NCI-H1930 (cell line): ENCODE measurements around the gene LHFPL2.

Experiments
- DNase-seq, 2 experiments: peaks; one replicate each; lab custom pipeline; 2025; lab: John Stamatoyannopoulos, UW

Gene LHFPL2

DNA sequence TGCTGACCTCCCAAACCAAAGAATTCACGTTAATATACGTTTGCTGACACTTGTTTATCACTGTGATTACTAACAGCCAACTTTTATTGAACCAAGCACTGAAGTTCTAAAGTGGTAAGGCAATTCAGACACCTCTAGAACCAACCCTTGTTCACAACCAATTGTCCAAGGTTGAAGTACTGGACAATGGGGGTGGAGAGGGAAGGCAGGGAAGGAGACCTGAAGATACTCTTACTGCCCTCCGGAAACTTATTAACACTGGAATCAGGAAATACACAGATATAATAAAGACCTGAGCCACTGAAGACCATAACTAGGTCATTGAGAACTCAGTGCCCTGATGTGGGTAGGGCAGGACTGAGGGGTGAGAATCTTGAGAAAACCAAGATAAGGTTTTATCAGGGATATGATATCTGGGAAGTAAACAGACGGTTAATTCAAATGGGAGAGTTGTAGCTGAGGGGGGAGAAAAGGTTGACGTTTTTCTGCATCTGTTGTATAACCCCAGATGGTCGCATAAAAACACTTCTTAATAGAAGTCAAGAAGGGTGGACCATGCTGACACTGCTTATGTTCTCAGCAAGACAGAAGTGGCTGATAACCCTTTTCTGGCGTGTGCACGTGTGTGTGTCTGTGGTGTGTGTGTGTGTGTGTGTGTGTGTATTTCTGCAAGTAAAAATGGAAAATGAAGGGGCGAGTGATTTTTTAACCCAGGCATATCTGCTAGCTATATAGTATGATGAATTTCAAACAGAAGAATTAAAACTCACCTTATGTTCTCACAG is 125.9 kb downstream of the LHFPL2 start:
- no peak for DNase-seq

DNA sequence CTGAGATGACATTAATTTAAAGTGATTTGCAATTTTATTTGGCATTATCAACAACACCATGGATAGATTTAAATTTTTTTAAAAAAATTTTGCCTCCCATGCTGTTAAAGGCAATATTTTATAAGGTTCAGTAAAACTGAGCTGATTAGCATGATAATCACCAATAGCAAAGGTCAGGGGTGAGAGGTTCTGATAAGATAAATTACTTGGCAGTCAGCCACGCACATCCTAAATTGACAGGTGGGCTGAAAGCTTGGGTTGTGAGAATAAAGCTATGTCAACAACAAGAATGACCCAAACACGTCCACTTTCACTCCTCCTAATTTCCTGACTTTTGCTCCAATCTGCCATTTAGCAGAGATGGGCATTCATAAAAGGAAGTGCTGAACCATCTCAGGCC is 127.1 kb downstream of the LHFPL2 start:
- no peak for DNase-seq

DNA sequence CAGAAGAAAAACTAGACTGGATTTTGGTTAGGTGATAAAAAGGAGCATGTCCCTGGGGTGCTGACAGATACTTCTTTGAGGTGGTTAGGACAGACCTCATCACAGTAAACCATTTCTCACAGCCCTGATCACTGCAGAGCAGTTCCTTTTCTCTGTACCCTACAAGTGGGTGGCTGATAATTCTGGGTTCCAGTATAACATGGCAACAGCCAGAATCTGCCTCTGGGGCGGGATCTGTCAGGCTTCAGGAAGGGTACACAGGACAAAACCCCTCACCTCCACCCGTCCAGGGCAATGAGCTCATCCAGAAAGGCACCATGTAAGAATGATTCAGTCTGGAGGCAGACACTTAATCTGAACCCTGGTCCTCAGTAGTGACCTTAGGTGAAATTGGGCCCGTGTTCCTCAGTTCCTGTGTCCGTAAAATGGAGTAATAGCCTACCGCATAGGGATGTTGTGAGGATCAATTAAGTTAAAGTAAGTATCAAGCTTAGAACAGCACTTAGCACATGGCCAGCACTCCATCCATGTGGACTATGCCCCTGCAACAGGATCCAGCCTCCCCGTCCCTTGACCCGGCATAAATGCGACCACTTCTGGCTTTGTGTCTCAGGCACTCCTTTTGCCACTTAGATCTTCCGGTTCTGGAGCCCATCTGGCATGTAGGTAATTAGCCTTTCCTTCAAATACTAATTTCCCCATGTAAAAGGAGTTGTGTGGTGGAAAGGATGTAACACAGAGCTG is 129.2 kb downstream of the LHFPL2 start:
- DNase-seq, result no peak

DNA sequence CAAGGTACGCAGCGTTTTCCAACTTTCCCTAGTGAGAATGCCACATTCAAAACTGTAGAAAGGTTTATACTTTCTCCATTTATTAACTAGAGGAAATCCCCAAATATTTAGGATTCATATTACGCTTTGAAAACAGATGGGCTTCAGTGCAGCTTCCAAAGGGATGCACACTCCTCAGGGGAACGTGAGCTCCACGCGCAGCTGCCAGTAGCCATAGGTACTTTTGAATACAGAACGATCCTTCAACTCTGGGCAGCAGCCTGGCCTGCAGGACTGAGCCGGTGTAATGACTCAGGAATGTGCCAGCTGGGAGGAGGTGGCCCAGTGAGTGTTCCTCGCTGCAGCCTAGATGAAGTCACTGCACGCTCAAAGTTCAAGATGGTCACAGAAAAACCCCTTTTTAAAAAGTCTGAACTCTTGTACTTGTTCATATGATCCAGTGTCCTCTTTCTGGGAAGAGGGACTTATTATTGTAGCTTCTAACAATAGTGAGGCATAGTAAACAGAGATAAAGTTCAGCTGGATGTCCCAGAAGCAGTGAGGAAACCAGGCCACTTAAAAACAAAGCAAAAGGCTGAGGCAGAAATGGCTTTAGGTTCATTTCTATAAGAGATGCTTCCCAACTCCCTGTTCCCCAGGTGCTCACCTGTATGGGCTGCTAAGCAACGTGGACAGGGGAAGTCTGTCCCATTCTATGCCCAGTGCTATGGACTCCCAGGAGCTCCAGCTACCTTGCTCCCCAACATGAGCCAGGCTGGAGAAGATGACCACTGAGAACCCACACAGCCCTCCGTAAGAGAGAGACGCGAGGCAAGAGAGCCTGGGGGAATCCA is 130.0 kb downstream of the LHFPL2 start:
- no peak for DNase-seq

DNA sequence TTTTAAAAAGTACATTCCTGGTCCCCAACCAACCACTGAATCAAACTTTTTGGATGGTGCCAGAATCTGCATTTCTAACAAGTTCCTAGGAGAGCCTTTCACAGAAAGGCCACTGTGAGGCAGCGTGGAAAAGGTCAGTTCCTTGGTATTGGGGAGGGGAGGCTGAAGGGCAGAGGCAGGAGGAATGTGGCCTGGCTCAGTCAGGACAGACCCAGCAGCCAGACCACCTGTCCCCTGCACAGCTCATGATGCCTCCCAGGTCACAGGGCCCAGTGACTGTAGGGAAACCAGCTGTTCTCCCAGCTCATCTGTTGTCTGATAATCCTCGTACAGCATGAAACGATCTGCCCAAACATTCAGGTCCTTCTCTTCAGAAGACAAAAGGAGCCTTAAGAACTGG is 132.9 kb downstream of the LHFPL2 start:
- DNase-seq, result no peak

DNA sequence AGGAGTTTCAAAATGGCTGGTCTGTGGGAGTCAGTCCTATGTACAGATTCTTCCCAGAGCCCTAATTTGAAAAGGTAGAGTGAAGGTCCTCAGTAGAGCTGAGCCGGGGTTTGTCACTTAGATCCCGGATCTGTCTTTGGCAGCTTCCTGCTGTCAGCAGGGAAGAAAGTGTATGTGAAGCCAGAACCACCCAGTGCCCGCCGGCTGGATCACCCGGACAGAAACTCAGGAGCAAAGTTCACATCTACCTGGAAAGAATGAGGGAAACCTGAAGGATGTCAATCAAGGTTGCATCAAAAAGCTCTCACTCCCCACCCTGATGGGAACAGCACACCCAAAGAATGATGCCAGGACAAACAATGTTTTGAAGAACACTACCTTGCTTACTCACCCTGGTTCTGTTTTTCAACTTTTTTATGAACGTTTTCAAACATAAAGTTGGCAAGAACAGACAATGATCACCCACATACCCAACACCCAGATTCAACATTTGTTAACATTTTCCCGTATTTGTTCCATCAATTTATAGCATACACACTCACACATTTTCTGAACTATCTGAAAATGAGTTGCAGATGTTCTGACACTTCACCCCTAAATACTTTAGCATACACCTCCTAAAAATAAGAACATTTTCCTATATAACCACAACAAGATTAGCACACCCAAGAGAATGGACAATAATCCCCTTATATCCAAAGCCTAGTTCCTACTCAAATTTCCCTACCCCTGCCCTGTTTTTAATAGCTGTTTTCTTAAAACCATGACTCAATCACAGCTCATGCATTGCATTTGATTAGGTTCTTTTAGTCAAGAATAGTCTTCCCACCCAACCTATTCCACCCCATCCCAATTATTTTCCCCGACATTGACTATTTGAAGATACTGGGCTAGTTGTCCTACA is 133.9 kb downstream of the LHFPL2 start:
- DNase-seq, result no peak

DNA sequence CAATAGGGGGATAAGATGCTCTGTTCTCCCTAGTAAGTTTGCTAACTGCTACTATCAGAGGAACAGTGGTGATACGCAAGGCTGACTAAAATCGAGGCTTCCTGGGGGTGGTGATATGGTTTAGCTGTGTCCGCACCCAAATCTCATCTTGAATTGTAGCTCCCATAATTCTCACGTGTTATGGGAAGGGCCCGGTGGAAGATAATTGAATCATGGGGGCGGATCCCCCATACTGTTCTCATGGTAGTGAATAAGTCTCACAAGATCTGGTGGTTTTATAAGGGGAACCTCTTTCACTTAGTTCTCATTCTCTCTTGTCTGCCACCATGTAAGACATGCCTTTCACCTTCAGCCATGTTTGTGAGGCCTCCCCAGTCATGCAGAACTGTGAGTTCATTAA is 135.1 kb downstream of the LHFPL2 start:
- DNase-seq, result no peak

DNA sequence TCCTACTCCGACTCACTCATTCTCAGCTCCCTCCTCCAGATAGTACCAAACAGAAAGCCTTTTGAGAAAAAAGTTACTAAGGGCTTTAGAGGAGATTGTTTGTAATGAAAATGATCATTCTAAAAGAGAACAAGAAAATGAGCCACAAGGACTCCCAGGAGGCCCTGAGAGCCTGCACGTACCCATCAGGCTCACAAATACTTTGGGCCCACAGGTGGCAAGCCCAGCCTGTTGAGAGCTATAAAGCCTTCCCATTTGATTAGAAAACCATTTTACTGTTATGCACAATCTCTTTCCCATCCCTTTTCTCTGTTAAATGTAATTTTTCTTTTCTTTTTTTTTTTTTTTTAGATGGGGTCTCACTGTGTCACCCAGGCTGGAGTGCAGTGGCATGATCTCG is 136.1 kb downstream of the LHFPL2 start:
- DNase-seq, result no peak

DNA sequence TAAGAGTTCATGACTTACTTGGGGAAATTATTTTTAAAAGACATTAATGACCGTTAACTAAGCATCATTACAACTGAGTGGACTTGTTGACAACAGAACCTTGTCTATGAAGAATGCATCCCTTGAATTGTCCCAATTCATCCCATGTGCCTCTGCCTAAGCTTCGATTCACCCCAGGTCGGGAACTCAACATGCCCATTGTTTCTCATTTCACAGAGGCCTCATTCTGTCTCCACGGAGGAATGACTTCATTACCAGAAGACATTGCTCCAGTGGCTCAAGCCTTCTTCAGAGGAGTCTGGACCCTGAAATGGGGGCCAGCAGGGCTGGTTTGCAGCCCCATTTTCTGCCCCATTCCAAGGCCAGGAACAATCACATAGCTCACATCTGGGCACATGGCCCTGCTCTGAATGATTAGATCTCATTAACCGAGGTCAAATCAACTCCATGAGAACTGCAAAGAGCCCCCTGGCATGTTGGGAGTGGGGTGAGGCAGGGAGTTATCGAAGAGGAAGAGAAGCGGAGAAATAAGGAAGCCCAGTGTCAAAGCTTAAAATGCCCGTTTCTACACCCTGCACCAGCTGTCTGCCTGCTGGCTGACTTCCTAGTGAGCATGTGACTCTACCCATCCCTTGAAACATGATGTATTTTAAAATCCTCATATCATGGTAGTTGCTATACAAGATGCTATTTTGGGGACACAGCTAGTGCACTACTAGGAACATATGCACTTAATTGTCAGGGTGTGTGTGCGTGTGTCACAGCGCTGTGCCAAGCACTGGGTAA is 137.3 kb downstream of the LHFPL2 start:
- no peak for DNase-seq

DNA sequence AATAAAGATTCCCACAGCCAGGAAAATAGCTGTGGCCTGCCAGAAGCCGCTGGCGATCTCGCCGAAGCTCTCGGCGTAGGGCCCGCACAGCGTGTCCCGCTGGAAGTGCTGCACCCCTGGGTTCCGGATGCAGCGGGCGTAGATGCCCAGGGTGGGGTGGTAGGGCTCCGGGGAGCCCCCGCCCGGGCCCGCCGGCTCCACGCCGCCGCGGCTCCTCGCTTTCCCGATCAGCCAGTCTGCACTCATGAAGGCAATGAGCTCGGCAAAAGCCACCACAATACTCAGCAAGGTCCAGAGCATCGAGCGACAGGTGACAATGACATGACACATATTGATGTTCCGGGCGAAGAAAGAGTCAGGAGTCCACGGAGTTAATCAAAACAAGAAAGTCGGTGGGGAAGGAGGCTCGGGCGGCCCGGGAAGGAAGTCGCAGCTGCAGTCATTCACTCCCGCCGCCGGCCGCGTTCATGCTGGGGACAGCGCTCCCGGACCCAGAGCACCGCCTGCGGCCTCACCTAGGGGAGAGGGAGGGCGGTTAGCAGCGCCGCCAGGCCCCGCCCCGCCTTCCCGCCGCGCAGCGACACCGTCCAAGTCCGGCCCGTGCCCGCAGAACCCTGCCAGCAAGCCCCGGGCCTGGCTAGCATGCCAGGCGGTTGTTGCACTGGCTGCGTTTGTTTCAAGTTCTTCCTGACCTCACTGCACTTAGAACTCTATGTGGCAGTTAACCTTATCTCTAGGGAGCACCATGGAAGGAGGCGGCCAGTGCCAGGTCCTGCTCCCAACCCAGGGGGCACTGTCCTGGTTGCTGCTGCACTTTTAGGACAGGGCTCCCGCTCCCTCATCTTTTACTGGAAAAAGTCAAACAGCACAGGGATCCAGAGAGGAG is 138.4 kb downstream of the LHFPL2 start:
- no peak for DNase-seq

DNA sequence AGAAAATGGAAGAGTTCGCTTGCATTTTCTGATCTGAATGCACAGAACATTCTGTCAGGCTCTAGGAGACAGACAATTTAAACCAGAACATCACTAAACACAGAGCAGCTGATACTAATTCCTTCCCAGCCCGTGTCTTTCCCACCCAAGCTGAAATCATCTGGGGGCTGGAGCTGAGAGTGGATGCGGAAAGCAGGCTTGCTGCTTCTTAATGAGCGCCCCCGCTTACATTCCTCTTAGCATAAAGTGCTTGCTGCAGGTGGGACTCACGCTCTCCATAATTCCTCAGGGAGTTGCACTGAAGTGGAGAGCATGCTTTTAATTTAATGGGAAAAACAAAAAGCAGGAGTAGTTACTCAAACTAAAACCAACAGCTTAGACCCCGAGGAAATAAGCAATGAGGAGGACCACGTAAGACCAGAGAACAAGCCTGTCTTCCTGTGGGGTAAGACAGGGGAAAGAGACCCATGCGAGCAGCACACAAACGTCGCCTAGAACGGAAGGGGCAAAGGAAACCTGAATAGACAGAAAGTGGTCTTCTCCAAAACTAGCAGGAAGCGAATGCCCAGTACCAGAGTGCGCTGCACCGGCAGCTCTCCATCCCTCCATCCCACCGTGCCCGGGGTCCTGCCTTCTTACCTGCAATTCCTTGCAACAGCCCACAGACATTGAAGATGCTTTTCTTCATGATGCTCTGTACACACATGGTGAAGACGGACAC is 139.3 kb downstream of the LHFPL2 start:
- no peak for DNase-seq

DNA sequence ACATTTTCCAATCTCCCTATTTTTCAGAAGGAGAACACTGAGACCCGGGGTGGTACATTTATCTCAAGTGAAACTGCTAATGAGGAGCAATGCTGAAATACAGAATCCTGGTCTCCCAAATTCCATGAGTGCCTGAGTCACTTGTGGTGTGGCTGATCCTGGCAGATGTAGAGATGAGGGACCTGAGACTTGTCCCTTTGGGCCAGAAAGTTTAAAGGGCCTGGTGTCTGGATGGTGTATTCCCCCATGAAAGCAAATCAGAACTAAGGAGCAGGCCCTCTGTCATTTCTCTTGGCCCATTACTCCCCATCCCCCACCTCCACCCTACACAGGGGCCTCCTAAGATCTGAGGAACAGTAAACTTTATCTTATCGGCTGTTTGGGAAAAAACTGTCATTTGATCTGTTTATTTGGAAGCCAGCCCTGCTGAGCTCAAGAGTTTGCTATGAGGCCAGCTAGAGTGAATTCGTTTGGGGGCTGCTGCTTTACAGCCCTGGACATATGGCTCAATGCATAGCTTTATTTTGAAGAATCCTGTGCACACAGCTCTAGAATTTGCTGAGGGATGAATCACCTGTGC is 140.3 kb downstream of the LHFPL2 start:
- no peak for DNase-seq

DNA sequence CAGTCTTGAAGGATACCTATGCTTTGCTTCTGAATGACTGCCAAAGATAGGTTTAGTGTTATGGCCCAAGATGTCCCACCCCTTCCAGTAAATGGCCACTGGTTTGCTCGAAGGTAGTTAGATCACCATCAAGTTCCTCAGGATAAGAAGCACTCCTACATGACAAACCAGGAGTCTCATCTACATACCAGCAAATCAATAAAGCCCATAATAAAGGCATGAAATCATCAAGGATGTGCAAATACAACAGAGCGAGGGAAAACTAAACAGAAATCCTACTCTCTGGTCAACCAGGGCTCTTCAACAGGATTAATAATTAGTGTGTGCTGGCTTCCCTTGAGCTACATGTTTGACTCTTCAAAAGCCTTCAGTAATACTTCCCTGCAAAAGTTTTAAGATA is 141.0 kb downstream of the LHFPL2 start:
- no peak for DNase-seq

DNA sequence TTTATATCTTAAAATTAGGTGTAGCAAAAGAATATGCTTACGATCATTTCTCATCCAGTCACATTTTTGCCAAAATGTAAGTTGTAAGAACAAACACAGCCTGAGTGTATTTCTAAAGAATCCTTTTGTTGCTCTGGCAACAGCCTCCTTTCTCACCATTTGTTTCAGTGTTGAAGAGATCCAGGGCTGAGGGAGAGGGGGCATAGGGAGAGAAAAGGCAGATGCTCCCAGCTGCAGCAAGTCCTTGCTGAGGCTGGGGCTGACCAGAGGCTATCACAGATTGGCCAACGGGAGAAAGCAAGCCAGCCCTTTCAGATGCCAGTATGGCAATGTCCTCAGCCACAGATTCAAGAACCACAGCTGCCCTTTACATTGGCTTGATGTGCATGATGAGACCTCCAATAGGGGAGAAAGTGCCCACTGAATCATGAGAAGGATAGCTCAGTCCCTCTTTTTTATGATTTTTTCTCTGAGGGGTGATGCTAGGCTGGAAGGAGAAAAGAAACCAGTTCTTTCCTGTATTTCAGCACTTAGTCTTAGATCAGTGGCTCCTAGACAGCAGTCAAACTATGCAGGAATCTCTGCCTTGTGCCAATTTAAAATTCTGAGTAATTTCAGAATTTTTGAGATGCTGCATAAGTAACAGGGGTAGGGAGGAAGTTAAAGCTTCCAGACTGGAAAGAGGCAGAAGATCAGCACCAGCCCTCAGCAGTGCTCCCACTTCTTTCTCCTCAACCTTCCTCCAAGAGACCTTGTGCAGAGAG is 142.1 kb downstream of the LHFPL2 start:
- no peak for DNase-seq

DNA sequence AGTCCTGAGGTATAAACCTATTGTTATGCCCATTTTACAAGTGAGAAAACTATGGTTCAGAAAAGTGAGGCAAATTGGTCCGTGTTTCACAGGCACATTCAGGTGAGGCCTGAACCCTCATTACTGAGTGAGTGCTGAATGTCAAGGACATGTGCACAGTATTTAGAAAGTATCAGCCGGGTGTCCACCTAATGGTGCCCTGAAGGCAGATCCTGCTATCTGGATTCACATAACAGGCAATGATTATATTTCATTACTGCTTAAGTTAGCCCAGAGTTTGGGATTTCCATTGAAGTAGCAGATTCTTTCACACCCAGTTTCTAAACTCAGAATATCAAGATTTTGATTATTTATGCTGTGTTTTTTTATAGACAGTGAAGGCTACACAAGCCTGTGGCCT is 142.7 kb downstream of the LHFPL2 start:
- no peak for DNase-seq

DNA sequence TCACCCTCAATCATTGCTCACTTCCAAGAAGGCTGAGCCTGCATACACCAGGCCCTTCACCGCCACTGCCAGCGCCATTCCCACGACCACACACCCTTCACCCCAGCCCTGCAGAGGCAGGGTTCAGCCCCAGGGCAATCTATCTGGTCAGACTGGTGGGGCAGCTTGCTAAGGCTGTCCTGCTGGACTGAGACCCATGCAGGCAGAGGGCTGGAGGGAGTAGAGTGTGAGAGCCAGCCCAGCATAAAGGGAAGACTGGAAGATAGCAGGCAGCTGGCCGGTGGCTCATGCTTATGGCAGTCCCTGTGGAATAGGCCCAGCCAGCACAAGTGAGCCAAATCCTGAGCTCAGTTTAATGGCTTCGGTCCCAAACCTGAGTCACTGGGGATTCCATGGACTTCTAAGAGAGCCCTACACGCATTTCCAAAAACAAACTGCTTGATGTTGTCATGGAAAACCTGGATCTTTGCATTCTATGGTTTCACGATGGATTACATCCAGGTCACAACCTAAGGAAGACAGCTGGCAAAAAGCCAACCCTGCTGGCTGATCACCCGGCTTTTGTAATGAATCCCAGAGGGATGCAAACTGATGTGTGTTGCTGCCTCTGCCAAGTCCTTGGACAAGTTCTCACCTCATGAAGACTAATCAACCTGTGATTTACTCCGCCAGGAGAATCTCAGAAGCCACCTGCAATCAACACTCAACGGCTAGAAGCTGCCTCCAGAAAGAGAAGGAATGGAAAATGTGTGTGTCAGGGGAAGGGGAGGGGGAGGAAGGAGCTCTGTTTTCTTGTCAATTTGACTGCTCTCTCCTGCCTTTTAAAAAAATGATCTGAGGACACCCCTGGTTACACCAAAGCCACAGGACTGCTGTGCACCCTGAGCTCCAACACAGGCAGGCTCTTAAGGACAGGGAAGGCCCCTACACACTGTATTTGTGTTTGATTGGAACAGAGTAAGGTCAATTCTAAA is 143.6 kb downstream of the LHFPL2 start:
- DNase-seq, result no peak
